GM21515 (cell line): Measurements from ENCODE around the gene KRTAP4-8.
"Not testable (repeated sequence)": the region's sequence is repeated elsewhere in the genome, so short reads cannot be mapped to it uniquely, and the experiment has no call there.

Experiments
- ATAC-seq: cut with Tn5 transposase; IDR thresholded peaks from one replicate; pipeline ENCODE4 v1.9.1; 2021; ENCODE audit not compliant: unreplicated experiment

Gene KRTAP4-8

GRCh38 chr17:41065829-41066624 lies 31.9 kb downstream of the KRTAP4-8 start, which contains the start of gene KRTAP2-4:
KRTAP2-4 (minus strand) TSS chr17:41065879; CDS start chr17:41065845, 34 bp downstream.
- no peak for ATAC-seq

GRCh38 chr17:41065016-41065689 lies 32.8 kb downstream of the KRTAP4-8 start:
- ATAC-seq = not testable (repeated sequence)

DNA sequence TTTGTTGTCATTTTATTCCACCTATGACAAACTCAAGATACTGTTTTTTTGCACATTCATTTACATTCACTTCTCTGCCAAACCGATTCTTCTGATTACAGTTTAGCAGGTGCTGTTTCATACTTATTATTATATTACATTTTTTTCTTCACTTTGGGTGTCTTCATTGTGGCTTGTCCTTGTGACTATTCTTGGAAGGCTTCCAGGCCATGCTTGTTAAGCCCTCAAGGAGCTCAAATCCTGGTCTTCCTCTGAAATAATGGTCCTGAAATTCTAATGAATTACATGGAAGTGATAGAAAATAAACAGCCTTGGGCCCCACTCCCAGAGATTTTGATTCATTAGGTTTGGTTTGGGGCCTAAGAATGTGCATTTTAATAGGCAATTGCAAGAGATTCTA lies 33.6 kb downstream of the KRTAP4-8 start:
- no peak for ATAC-seq

DNA sequence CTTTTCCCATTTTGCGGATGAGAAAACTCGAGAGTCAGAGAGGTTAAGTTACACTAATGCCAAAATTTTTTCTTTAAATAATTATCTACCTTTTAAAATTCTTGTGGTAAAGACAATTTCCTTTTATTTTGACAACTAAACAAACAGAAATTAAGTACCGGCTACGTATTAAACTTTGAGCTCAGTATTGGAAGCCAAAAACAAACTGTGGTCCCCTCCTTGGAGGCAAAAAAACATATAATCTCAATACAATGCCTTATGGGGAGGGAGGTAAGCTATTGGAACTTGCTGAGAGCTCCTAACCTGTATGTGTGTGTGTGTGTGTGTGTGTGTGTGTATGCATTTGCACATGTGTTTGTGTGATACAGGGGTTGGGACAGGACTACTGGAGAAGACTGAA lies 34.5 kb downstream of the KRTAP4-8 start:
- ATAC-seq = no peak

- no peak for ATAC-seq
Measured at GRCh38 chr17:41061964-41062363, 36.0 kb downstream of the KRTAP4-8 start.

GRCh38 chr17:41060052-41060604 lies 37.8 kb downstream of the KRTAP4-8 start, which contains the start of gene KRTAP2-3:
KRTAP2-3 (minus strand) TSS chr17:41060114; CDS start chr17:41060050, 64 bp downstream.
- ATAC-seq = no peak

- not testable (repeated sequence) for ATAC-seq
Measured at GRCh38 chr17:41059276-41060051, 38.5 kb downstream of the KRTAP4-8 start.

- no peak for ATAC-seq
Measured at GRCh38 chr17:41058741-41059140, 39.2 kb downstream of the KRTAP4-8 start.

- ATAC-seq = no peak
Measured at GRCh38 chr17:41057547-41057946, 40.4 kb downstream of the KRTAP4-8 start.

DNA sequence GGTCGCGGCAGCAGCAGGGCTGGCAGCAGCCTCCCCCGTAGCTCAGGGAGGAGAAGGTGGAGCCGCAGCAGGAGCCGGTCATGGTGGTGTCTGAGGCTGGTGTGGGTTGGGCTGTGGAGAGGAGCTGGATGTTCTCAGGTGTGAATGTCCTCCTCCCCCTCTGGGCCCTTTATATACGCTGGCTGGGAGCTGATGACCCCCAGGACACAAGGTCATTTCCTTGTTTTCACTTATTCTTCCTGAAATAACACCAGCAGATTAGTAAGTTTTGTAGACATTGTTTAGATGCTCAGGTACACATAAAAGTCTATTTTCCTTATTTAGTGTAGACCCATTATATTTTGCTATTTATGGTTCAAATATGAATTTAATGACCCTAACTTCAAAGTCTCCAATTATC lies 42.8 kb downstream of the KRTAP4-8 start, which contains the start of gene KRTAP2-2:
Gene KRTAP2-2 (minus strand): TSS at position 101 of the 400 bp plus-strand sequence. CDS start 19 bp downstream, at position 82.
- not testable (repeated sequence) for ATAC-seq

DNA sequence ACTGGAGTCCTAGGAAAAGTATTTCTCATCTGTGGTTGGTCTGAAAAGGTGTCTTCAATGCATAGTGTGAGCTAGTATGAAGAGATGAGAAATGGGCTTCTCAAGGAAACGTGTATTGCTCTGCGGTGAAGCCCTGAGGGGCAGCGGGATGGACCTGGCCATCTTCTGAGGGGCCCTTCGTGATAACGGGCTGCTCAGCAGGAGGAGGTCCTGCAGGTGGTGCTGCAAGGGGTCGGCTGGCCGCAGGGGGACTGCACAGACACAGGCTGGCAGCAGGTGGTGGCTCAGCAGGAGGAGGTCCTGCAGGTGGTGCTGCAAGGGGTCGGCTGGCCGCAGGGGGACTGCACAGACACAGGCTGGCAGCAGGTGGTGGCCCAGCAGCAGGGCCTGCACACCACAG lies 43.4 kb downstream of the KRTAP4-8 start:
- not testable (repeated sequence) for ATAC-seq

- ATAC-seq = no peak
Measured at GRCh38 chr17:41054025-41054424, 43.9 kb downstream of the KRTAP4-8 start.

DNA sequence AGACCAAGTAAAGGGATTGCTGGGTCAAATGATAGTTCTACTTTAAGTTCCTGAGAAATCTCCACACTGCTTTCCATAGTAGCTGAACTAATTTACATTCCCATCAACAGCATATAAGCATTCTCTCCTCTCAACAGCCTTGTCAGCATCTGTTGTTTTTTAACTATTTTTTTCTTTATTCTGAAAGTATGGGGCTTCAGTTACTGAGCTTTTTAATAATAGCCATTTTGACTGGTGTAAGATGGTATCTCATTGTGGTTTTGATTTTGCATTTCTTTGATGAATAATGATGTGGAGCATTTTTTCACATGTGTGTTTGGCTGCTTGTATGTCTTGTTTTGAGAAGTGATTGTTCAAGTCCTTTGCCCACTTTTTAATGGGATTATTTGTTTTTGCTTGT lies 45.4 kb downstream of the KRTAP4-8 start:
- ATAC-seq = no peak

GRCh38 chr17:41049110-41049509 lies 48.8 kb downstream of the KRTAP4-8 start:
- no peak for ATAC-seq

DNA sequence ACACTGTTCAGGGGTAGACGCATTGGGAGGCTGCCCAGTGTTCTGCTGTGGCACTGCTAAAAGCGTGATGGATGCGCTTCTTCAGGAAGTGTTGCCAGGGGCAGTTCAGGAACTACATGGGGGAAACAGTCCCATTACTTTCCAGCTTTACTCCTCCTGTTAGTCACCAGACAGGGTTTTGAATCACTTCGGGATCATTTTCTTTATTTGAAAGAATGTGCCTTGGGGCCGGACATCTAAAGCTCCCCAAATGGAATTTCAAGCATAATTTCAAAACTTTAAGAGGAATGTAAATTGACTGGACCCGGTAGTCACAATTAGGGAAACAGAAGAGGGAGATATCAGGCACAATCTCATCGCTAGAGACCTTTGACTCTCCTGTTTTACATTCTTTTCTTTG lies 49.5 kb downstream of the KRTAP4-8 start:
- no peak for ATAC-seq
